GM23338 (cell line): Measurements from ENCODE around the gene ZSCAN21. TPM values are rescaled to one million over a fixed set of nuclear protein-coding genes. Genes with fewer than 3 reads are reported as not detected.

Source experiments
- ATAC-seq: fragments of 200-7000 bp; cut with Tn5 transposase; 3 replicates; pipeline ENCODE4 v1.9.1; 2020
- DNase-seq: peaks from one replicate; pipeline ENCODE4 v3.0.0-alpha.2; 2015; ENCODE audit warnings: low spot score
- H2AFZ ChIP-seq: fragments of 200-600 bp; sonication (generic); 2 replicates; pipeline ENCODE4 v1.8.0; 2016; ENCODE audit warnings: antibody characterized with exemption, mild to moderate bottlenecking, moderate library complexity
- H3F3A ChIP-seq: fragments of 200-600 bp; sonication (generic); replicated peaks from 2 replicates; pipeline ENCODE4 v1.8.0; 2017; ENCODE audit warnings: antibody characterized with exemption, mixed run types, low read depth
- H3K27ac ChIP-seq: fragments of 200-600 bp; sonication (generic); 2 replicates; pipeline ENCODE4 v1.6.1; 2016; ENCODE audit warnings: low read depth
- H3K27me3 ChIP-seq: fragments of 200-600 bp; sonication (generic); 2 replicates; pipeline ENCODE4 v1.8.0; 2016; ENCODE audit warnings: mild to moderate bottlenecking, mixed run types, moderate library complexity; ENCODE audit not compliant: insufficient read depth
- H3K36me3 ChIP-seq: fragments of 200-600 bp; sonication (generic); 2 replicates; pipeline ENCODE4 v1.8.0; 2016; ENCODE audit warnings: mild to moderate bottlenecking; ENCODE audit not compliant: insufficient read depth
- H3K4me1 ChIP-seq: fragments of 200-600 bp; sonication (generic); 2 replicates; pipeline ENCODE4 v1.8.0; 2016; ENCODE audit warnings: mild to moderate bottlenecking, moderate library complexity; ENCODE audit not compliant: insufficient read depth
- H3K4me2 ChIP-seq: fragments of 200-600 bp; sonication (generic); 2 replicates; pipeline ENCODE4 v1.7.1; 2017; ENCODE audit warnings: mixed run types
- H3K4me3 ChIP-seq: fragments of 200-600 bp; sonication (generic); 2 replicates; pipeline ENCODE4 v1.6.1; 2016; ENCODE audit warnings: mixed run types
- H3K79me2 ChIP-seq: fragments of 200-600 bp; sonication (generic); replicated peaks from 2 replicates; pipeline ENCODE4 v1.8.0; 2017; ENCODE audit warnings: mild to moderate bottlenecking; ENCODE audit not compliant: insufficient read depth
- H3K9me2 ChIP-seq: fragments of 200-600 bp; sonication (generic); 2 replicates; pipeline ENCODE4 v1.8.0; 2017; ENCODE audit not compliant: insufficient read depth
- H4K20me1 ChIP-seq: fragments of 200-600 bp; sonication (generic); replicated peaks from 2 replicates; pipeline ENCODE4 v1.8.0; 2017; ENCODE audit warnings: mild to moderate bottlenecking; ENCODE audit not compliant: insufficient read depth
- H3K27ac Mint-ChIP-seq: 2 replicates; pipeline ENCODE4 v1.8.0; 2020; ENCODE audit warnings: inconsistent platforms, mild to moderate bottlenecking, moderate library complexity, mixed read lengths
- H3K27me3 Mint-ChIP-seq: 3 replicates; pipeline ENCODE4 v1.8.0; 2022; ENCODE audit warnings: low read depth, mild to moderate bottlenecking, moderate library complexity, mixed read lengths, inconsistent platforms; ENCODE audit not compliant: insufficient read depth, poor library complexity
- H3K36me3 Mint-ChIP-seq: 3 replicates; pipeline ENCODE4 v1.8.0; 2021; ENCODE audit warnings: low read depth, mild to moderate bottlenecking, inconsistent platforms, moderate library complexity, mixed read lengths
- H3K4me1 Mint-ChIP-seq: 3 replicates; pipeline ENCODE4 v1.8.0; 2020; ENCODE audit warnings: mild to moderate bottlenecking, inconsistent platforms, mixed read lengths
- H3K4me3 Mint-ChIP-seq: 3 replicates; pipeline ENCODE4 v1.8.0; 2021; ENCODE audit warnings: moderate library complexity, mild to moderate bottlenecking, inconsistent platforms, mixed read lengths
- H3K9me3 Mint-ChIP-seq: 3 replicates; pipeline ENCODE4 v1.8.0; 2020; ENCODE audit warnings: moderate library complexity, mild to moderate bottlenecking, inconsistent platforms, mixed read lengths
- CREB1 ChIP-seq: fragments of 250-450 bp; sonication (Bioruptor Pico); IDR thresholded peaks from 2 replicates; pipeline ENCODE4 v1.5.0; 2020; ENCODE audit warnings: low read depth, mild to moderate bottlenecking, moderate library complexity
- EZH2 ChIP-seq: fragments of 200-600 bp; sonication (generic); IDR thresholded peaks from one replicate; pipeline ENCODE4 v1.8.0; 2017; ENCODE audit warnings: antibody characterized with exemption, mild to moderate bottlenecking, low read depth; ENCODE audit not compliant: unreplicated experiment
- JUNB ChIP-seq: IDR thresholded peaks from one replicate; pipeline ENCODE4 v1.6.1; 2016; ENCODE audit warnings: antibody characterized with exemption; ENCODE audit not compliant: unreplicated experiment
- POLR2AphosphoS5 ChIP-seq: IDR thresholded peaks from 2 replicates; pipeline ENCODE4 v1.6.1; 2016; ENCODE audit warnings: antibody characterized with exemption, low read depth
- ZNF331 ChIP-seq: fragments of 250-450 bp; sonication (Bioruptor Pico); IDR thresholded peaks from 2 replicates; pipeline ENCODE4 v1.5.0; 2020; ENCODE audit warnings: low read depth, mild to moderate bottlenecking, moderate library complexity
- polyA plus RNA-seq: library from polyadenylated mRNA; unstranded; fragments of >200 nt; fragmentation: Nextera tagmentation; extraction: Ambion mirVana; gene quantifications from 2 replicates; pipeline ENCODE4 v1.2.1, GENCODE V29; 2016
- total RNA-seq: library from RNA; depleted of rRNA; stranded (reverse); fragments of >200 nt; shearing (Covaris generic); gene quantifications from 2 replicates; pipeline ENCODE4 v1.2.3, GENCODE V29; 2014
- TF ChIP-seq, protein P1 (sequence below), 2 experiments: fragments of 200-600 bp in 1 of 2; sonication (generic) in 1 of 2; conservative IDR thresholded peaks; 2 replicates each; pipeline versions ENCODE4 v1.5.1 to v1.6.1; 2016 to 2017; ENCODE audit warnings: antibody characterized with exemption in 2 of 2, low read depth in 2 of 2, mild to moderate bottlenecking in 2 of 2, moderate library complexity in 1 of 2
- TF ChIP-seq, protein P2 (sequence below): fragments of 250-450 bp; sonication (Bioruptor Pico); IDR thresholded peaks from 2 replicates; pipeline ENCODE4 v1.5.0; 2020; ENCODE audit warnings: mild to moderate bottlenecking, moderate library complexity
- TF ChIP-seq, protein P3 (sequence below): IDR thresholded peaks from 2 replicates; pipeline ENCODE4 v1.6.1; 2016; ENCODE audit warnings: antibody characterized with exemption

The ZSCAN21 gene
- total and polyA plus RNA-seq, 2 experiments from 2014 or later, result 15.7 to 21.8 TPM

DNA sequence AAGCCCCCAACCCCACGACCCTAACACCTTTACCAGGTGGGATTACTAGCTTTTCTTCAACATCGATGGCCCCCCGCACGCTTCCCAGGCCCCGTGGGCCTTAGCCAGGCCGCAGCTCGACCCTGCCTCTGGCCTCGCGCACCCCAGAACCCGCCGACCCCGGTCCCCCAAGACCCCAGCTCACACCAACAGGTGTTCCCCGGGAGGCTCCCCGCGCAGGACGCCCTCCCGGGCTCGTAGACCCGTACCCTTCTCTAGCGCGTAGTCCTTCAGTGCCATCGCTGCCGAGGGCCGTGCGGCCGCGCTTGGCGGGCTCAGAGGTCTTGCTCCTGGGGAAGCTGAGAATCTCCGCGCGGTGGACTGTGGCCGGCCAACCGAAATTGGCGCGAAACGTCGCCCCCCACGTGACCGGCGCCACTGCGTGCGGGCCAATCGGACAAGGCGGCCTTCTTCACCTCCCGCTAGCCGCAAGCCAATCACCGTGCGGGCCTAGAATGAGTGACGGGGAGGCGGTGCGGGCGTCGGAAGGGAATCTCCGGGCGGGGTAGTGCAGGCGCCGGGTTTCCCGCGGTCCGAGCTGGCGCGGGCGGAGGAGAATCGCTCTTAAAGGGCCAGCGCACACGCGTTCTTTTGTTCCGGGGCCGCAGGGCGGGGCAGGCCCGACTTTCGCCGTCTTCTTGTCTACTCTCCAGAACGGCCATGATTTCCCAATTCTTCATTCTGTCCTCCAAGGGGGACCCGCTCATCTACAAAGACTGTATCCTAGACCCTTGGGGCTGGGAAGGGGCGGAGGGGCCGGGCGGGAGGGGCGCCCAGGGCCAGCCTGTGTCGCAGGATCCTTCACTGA lies 51.7 kb downstream of the ZSCAN21 start, which contains the start of the genes AP4M1 and MCM7:
TSS of gene AP4M1 (plus strand) at position 628 of the 847 bp plus-strand sequence. CDS start at position 700, 72 bp downstream.
TSS of gene MCM7 (minus strand) at position 382 of the 847 bp plus-strand sequence. CDS start at position 279, 103 bp downstream.
- Histone ChIP-seq H3K27ac (peak within 1 kb of the TSS; percentile 100), H3K9me2 (no peaks in the 10 kb centered on the region), H3K36me3 (peaks cover 39% of the 10 kb centered on the region), H3K27me3 (no peaks in the 10 kb centered on the region), H3K4me2 (peak within 1 kb of the TSS; percentile 100), H3K79me2 (peaks cover 57% of the 10 kb centered on the region), H4K20me1 (peaks cover 33% of the 10 kb centered on the region), H2AFZ (peak within 1 kb of the TSS; percentile 66; the same call in 1 of the 2 replicates), H3K4me3 (peak within 1 kb of the TSS; percentile 100), H3K4me1 (peaks cover 13% of the 10 kb centered on the region), H3F3A (peaks cover 46% of the 10 kb centered on the region)
- ATAC-seq (peak; percentile 83), DNase-seq (peak; percentile 99)
- Mint-ChIP-seq H3K4me3 (peak within 1 kb of the TSS; percentile 95), H3K9me3 (peaks cover 5% of the 10 kb centered on the region; the same call in 2 of the 3 replicates), H3K4me1 (peaks cover 36% of the 10 kb centered on the region), H3K27me3 (peaks cover 52% of the 10 kb centered on the region), H3K27ac (peak within 1 kb of the TSS; percentile 99), H3K36me3 (peaks cover 76% of the 10 kb centered on the region)
- TF ChIP-seq, protein P1, sequence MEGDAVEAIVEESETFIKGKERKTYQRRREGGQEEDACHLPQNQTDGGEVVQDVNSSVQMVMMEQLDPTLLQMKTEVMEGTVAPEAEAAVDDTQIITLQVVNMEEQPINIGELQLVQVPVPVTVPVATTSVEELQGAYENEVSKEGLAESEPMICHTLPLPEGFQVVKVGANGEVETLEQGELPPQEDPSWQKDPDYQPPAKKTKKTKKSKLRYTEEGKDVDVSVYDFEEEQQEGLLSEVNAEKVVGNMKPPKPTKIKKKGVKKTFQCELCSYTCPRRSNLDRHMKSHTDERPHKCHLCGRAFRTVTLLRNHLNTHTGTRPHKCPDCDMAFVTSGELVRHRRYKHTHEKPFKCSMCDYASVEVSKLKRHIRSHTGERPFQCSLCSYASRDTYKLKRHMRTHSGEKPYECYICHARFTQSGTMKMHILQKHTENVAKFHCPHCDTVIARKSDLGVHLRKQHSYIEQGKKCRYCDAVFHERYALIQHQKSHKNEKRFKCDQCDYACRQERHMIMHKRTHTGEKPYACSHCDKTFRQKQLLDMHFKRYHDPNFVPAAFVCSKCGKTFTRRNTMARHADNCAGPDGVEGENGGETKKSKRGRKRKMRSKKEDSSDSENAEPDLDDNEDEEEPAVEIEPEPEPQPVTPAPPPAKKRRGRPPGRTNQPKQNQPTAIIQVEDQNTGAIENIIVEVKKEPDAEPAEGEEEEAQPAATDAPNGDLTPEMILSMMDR (conservative IDR thresholded peaks at IDR 0.05; ENCODE audit: low read depth in 2 of 2), result no peak
- TF ChIP-seq CREB1 (CRISPR knock-in tag), result peak; percentile 62
- TF ChIP-seq POLR2AphosphoS5, result peak; percentile 80

DNA sequence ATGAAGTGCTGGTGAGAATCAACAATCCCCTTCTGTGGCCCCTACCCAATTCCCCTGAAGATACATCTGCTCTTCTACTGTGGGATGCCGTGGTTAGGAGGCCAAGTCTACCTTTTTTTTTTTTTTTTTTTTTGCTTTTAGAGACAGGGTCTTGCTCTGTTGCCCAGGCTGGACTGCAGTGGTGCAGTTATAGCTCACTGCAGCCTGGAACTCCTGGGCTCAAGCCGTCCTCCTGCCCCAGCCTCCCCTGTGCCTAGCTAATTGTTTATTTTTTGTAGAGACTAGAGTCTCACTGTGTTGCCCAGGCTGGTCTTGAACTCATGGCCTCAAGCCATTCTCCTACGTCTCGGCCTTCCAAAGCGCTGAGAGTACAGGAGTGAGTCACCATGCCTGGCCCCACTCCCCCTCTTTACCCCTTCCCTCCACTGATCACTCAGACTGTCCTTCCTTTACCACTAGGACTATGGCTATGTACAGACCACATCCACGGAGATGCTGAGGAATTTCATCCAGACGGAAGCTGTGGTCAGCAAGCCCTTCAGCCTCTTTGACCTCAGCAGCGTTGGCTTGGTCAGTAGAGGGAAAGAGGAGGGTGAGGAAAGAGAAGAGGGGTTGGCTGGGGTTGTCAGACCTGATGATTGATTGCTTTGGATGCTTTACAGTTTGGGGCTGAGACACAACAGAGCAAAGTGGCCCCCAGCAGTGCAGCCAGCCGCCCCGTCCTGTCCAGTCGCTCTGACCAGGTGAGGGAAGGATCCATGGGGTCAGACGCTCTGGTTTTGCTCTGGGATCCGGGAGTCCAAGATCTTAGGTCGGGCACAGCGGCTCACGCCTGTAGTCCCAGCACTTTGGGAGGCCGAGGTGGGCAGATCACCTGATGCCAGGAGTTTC lies 53.6 kb downstream of the ZSCAN21 start:
- ATAC-seq, result no peak
- TF ChIP-seq CREB1 (CRISPR knock-in tag) (no peak), POLR2AphosphoS5 (no peak), JUNB (no peak), EZH2 (no peak), ZNF331 (CRISPR knock-in tag) (no peak)
- TF ChIP-seq, protein P2, sequence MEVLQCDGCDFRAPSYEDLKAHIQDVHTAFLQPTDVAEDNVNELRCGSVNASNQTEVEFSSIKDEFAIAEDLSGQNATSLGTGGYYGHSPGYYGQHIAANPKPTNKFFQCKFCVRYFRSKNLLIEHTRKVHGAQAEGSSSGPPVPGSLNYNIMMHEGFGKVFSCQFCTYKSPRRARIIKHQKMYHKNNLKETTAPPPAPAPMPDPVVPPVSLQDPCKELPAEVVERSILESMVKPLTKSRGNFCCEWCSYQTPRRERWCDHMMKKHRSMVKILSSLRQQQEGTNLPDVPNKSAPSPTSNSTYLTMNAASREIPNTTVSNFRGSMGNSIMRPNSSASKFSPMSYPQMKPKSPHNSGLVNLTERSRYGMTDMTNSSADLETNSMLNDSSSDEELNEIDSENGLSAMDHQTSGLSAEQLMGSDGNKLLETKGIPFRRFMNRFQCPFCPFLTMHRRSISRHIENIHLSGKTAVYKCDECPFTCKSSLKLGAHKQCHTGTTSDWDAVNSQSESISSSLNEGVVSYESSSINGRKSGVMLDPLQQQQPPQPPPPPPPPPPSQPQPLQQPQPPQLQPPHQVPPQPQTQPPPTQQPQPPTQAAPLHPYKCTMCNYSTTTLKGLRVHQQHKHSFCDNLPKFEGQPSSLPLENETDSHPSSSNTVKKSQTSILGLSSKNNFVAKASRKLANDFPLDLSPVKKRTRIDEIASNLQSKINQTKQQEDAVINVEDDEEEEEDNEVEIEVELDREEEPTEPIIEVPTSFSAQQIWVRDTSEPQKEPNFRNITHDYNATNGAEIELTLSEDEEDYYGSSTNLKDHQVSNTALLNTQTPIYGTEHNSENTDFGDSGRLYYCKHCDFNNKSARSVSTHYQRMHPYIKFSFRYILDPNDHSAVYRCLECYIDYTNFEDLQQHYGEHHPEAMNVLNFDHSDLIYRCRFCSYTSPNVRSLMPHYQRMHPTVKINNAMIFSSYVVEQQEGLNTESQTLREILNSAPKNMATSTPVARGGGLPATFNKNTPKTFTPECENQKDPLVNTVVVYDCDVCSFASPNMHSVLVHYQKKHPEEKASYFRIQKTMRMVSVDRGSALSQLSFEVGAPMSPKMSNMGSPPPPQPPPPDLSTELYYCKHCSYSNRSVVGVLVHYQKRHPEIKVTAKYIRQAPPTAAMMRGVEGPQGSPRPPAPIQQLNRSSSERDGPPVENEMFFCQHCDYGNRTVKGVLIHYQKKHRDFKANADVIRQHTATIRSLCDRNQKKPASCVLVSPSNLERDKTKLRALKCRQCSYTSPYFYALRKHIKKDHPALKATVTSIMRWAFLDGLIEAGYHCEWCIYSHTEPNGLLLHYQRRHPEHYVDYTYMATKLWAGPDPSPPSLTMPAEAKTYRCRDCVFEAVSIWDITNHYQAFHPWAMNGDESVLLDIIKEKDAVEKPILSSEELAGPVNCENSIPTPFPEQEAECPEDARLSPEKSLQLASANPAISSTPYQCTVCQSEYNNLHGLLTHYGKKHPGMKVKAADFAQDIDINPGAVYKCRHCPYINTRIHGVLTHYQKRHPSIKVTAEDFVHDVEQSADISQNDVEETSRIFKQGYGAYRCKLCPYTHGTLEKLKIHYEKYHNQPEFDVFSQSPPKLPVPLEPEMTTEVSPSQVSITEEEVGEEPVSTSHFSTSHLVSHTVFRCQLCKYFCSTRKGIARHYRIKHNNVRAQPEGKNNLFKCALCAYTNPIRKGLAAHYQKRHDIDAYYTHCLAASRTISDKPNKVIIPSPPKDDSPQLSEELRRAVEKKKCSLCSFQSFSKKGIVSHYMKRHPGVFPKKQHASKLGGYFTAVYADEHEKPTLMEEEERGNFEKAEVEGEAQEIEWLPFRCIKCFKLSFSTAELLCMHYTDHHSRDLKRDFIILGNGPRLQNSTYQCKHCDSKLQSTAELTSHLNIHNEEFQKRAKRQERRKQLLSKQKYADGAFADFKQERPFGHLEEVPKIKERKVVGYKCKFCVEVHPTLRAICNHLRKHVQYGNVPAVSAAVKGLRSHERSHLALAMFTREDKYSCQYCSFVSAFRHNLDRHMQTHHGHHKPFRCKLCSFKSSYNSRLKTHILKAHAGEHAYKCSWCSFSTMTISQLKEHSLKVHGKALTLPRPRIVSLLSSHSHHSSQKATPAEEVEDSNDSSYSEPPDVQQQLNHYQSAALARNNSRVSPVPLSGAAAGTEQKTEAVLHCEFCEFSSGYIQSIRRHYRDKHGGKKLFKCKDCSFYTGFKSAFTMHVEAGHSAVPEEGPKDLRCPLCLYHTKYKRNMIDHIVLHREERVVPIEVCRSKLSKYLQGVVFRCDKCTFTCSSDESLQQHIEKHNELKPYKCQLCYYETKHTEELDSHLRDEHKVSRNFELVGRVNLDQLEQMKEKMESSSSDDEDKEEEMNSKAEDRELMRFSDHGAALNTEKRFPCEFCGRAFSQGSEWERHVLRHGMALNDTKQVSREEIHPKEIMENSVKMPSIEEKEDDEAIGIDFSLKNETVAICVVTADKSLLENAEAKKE (CRISPR knock-in tag), result no peak
- TF ChIP-seq, protein P3, sequence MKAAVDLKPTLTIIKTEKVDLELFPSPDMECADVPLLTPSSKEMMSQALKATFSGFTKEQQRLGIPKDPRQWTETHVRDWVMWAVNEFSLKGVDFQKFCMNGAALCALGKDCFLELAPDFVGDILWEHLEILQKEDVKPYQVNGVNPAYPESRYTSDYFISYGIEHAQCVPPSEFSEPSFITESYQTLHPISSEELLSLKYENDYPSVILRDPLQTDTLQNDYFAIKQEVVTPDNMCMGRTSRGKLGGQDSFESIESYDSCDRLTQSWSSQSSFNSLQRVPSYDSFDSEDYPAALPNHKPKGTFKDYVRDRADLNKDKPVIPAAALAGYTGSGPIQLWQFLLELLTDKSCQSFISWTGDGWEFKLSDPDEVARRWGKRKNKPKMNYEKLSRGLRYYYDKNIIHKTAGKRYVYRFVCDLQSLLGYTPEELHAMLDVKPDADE, result no peak

More for the DNA sequence above, 53.6 kb downstream of the ZSCAN21 start:
- Histone ChIP-seq H3K36me3 (peaks cover 23% of the 10 kb centered on the region), H3K4me2 (no peak overlapping the region), H3K27me3 (no peaks in the 10 kb centered on the region), H3K9me2 (no peaks in the 10 kb centered on the region), H3F3A (peaks cover 28% of the 10 kb centered on the region), H3K4me1 (peaks cover 13% of the 10 kb centered on the region), H3K4me3 (peak overlapping the region; percentile 100; the same call in 1 of the 2 replicates), H3K79me2 (peaks cover 37% of the 10 kb centered on the region), H4K20me1 (peaks cover 16% of the 10 kb centered on the region), H3K27ac (no peak overlapping the region), H2AFZ (no peak overlapping the region)
- DNase-seq, result no peak
- Mint-ChIP-seq H3K4me1 (peaks cover 27% of the 10 kb centered on the region), H3K27ac (peak overlapping the region; percentile 99; the same call in 1 of the 2 replicates), H3K9me3 (no peaks in the 10 kb centered on the region), H3K27me3 (peaks cover 58% of the 10 kb centered on the region), H3K4me3 (peak overlapping the region; percentile 95), H3K36me3 (peaks cover 72% of the 10 kb centered on the region)
